Measurements from ENCODE around the gene WWOX. TPM values are rescaled to one million over a fixed set of nuclear protein-coding genes. Genes with fewer than 3 reads are reported as not detected.

WWOX gene
- total and polyA plus RNA-seq, 2 of the 8 experiments (the other 6 are each of a cell fraction or from before 2014, with no cell fraction given) = 5.4 to 16.7 TPM

DNA sequence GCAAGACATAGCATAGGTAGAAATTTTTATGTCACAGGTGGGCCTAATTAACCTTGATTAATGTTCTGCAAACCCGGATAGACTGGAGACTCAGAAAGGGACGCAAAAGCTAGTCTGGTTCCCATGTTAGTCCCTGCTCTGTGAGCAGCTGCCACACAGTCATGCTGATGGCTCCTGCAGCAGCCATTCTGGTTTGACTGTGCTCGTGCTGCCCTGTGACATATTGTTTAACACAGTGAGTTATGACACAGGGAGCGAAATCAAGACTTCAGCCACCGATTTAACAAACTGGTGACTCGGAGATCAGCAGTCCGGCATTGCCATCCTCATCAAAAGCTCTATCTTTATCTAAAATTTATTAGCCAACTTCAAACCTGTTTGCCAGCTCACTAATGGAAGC lies 169.8 kb downstream of the WWOX start (continued):
- TF ChIP-seq, protein P1, sequence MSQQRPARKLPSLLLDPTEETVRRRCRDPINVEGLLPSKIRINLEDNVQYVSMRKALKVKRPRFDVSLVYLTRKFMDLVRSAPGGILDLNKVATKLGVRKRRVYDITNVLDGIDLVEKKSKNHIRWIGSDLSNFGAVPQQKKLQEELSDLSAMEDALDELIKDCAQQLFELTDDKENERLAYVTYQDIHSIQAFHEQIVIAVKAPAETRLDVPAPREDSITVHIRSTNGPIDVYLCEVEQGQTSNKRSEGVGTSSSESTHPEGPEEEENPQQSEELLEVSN (IDR thresholded peaks at IDR 0.05) = no peak
- no peak for TF ChIP-seq POLR2A (IDR thresholded peaks at IDR 0.05; ENCODE audit: control extremely low read depth in 1 of 2, low read depth in 2 of 2, low read length in 2 of 2)
- TF ChIP-seq, protein P2, sequence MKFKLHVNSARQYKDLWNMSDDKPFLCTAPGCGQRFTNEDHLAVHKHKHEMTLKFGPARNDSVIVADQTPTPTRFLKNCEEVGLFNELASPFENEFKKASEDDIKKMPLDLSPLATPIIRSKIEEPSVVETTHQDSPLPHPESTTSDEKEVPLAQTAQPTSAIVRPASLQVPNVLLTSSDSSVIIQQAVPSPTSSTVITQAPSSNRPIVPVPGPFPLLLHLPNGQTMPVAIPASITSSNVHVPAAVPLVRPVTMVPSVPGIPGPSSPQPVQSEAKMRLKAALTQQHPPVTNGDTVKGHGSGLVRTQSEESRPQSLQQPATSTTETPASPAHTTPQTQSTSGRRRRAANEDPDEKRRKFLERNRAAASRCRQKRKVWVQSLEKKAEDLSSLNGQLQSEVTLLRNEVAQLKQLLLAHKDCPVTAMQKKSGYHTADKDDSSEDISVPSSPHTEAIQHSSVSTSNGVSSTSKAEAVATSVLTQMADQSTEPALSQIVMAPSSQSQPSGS (IDR thresholded peaks at IDR 0.05; ENCODE audit: low read length) = no peak
- no peak for TF ChIP-seq BACH1 (IDR thresholded peaks at IDR 0.05; ENCODE audit: low read length)
- no peak for TF ChIP-seq EZH2 (IDR thresholded peaks at IDR 0.05; ENCODE audit: low read depth, low read length, severe bottlenecking)

All from H1 (cell line).